NCI-H69 (cell line): ENCODE results near the gene KCNH4.
"Not testable (repeated sequence)": the region's sequence is repeated elsewhere in the genome, so short reads cannot be mapped to it uniquely, and the experiment has no call there.

Source experiments
- DNase-seq: peaks from one replicate; lab custom pipeline; 2025; lab: John Stamatoyannopoulos, UW

Gene KCNH4

GRCh38 chr17:42178817-42179216 lies 2.1 kb downstream of the KCNH4 start:
- DNase-seq: no peak

- no peak for DNase-seq
Observed at GRCh38 chr17:42177684-42178083, 3.3 kb downstream of the KCNH4 start.

- no peak for DNase-seq
Observed at GRCh38 chr17:42174126-42174783, 6.7 kb downstream of the KCNH4 start.

DNA sequence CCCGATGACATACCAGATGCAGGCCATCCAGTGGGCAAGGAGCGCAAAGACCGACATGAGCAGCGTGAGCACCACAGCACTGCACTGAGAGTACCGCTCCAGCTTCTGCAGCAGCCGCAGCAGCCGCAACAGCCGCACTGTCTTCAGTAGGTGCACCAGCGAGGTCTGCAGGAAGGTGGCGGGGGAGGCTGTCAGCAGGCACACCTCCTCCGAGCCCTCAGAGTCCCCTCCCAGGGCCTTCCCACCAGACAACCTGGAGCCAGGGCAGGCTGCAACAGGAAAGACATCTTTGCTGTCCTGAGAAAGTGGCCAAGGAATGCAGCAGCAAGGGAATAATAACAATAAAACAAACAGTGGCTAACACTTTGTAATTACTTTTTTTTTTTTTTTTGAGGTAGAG lies 9.1 kb downstream of the KCNH4 start:
- no peak for DNase-seq

DNA sequence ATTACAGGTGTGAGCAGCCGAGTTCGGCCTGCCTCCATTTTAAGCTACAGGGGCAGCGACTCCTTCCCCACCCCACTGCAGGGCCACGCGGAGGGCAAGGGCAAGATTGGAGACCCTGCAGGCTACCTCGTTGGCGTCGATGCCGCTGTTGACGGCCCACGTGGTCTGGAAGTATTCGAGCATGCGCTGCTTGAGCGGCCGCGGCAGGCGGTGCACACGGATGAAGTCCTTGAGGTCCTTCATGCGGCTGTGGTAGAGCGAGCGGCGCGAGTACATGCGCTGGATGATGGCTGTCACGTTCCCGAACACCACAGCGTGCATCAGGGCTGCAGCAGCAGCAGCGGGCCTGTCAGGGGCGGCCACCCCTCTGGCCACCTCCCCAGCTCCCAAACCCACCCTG lies 11.6 kb downstream of the KCNH4 start:
- DNase-seq: no peak

- DNase-seq: no peak
Observed at GRCh38 chr17:42167807-42168206, 13.1 kb downstream of the KCNH4 start.

DNA sequence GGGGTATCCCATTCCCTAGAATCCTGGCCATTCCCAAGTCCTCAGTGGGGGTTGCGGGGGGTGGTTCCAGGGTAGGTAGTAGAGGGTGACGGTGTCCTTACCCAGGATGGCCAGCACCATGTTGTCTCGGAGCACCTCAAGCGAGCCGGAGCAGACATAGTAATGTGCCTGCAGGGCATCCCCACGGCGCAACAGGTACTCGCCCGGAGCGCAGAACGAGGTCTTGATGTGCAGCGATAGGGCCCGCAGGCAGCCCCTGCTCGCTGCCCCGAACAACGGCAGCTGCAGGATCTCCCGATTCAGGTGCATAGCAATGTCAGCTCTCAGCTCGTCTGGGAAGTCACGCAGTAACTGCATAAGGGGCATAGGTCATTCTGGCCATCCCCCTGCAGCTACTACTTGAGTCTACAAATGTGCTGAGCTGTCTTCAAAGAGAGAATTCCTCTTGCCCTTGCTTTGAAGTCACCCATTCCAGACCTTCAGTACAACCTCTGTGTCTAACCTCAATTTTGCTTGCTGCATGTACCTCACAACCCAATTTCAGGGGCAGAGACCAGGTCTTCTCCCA lies 14.7 kb downstream of the KCNH4 start:
- DNase-seq: no peak

- no peak for DNase-seq
Observed at GRCh38 chr17:42165751-42166150, 15.2 kb downstream of the KCNH4 start.

GRCh38 chr17:42163696-42164407 lies 17.1 kb downstream of the KCNH4 start:
- DNase-seq: no peak

DNA sequence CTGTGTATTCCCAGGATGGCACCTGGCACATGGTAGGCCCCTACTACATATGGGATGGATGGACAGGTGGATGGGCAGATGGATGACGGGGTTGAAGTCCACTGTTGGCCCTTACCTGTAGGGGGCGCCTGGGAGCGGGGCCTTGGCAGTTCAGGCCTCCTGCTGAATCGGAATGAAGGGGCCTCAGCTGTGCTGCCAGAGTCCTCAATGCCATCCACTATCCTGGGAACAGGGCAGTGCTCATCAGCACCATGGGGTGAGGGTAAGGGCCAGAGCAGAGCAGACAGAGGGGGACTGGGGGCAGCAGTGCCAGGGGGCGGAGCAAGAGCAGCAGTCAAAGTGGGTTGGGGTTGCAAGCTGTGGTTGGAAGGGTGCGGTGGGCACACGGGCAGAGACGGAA lies 17.8 kb downstream of the KCNH4 start:
- peak; percentile 48 for DNase-seq

- DNase-seq: no peak
Observed at GRCh38 chr17:42160531-42160910, 20.4 kb downstream of the KCNH4 start.

DNA sequence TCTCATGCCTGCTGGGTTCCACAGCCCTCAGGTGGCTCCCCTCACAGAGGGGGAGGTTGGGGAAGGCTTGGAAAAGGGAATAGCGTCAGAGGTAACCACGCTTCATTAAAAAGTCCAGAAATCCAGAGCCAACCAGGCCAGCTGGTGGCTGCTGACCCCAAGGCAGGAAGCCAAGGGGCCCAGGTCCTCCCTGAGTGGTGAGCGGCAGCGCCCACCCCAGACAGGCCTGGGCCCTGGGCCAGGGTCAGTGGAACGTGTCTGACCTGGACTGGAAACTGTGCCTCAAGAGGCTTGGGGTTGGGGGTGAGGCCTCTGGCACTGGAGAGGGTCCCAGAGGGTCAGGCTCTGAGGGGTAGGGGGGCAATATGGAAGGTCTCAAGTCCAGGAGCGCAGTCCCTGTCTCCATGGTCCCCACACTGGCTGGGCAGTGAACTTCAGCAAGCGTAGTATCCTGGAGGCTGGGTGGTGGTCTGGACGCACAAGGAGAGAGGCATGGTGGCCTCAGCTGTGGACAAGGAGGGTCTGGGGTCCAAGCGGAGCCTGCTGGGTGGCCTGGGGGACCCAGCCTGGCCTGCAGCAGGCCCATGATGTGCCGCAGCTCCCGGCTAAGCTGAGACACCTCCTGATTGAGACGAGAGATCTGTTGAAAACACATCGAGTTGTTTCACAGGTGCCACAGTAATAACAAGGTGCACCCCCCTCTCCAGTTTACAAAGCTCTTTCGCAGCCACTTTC lies 21.0 kb downstream of the KCNH4 start:
- no peak for DNase-seq

DNA sequence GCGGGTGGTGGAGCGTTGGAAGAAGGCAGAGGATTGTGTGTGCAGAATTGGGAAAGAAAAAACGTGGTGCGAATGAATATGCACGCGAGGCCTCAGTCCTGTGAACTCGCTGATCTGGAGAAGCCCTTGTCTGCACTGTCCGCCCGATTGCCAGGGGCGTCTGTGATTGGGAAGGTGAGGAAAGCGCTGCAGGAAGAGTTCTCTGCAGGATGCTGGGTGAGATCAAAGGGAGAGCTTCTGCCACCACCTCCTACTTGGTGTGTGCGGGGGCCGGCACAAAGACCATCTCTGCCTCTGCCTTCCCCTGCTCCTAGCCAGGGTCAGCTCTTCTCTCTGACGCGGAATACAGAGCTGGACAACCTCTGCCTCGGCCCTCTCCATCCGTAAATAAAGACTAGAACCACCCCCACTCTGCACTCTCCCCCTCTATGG lies 25.3 kb downstream of the KCNH4 start:
- peak; percentile 75 for DNase-seq

DNA sequence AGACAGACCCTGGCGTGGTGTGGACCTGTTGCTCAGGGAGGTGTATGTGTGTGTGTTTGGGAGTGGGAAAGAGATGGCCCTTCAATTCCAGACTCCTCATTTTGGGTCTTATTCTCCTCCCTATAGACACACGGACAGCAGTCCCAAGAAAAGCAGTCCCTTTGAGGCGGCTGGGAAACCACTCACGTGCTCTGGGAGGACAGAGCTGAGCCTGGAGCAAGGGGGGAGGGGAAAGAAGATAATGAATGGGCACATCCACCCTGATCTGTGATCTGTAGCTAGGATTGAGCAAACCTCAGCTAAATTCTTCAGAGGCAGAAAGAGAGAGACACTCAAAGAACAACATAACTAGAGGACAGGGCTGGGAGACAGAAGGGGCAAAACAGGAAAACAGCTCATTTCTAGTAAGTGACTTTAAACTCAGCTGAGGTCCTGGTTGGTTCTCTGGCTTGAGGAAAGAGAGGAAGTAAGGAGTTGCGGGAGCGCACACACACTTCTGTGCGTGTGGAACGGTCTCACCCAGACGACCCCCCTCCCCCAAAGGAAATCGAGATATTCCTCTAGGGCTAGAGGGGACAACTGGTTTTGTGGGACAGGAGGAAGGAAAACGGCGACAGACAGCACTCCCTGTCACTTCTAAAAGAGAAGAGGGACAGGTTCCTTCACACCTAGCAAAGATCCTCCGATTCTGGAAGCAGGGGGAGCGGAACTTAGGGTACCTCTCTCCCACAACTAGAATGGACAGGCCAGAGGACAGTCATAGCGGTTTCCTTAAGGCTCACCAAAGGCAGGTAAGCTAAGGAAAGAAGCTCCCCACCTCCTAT lies 26.8 kb downstream of the KCNH4 start:
- peak; percentile 54 for DNase-seq

- no peak for DNase-seq
Observed at GRCh38 chr17:42146911-42147607, 33.9 kb downstream of the KCNH4 start.

DNA sequence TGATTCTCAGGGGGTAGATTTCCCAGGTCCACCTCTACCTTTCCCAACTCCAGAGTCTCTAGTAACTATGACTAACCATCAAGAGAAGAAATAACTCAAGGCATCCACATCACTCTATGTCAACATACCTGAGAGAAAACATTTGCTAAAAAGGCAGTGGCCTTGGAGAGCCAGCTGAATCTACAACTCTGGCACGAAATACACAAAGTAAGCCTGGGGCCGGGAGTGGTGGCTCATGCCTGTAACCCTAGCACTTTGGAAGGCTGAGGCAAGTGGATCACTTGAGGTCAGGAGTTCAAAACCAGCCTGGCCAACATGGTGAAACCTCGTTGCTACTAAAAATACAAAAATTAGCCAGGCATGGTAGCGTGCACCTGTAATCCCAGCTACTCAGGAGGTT lies 37.8 kb downstream of the KCNH4 start:
- not testable (repeated sequence) for DNase-seq

GRCh38 chr17:42142371-42142896 lies 38.5 kb downstream of the KCNH4 start:
- no peak for DNase-seq

GRCh38 chr17:42141382-42141781 lies 39.6 kb downstream of the KCNH4 start:
- DNase-seq: no peak

DNA sequence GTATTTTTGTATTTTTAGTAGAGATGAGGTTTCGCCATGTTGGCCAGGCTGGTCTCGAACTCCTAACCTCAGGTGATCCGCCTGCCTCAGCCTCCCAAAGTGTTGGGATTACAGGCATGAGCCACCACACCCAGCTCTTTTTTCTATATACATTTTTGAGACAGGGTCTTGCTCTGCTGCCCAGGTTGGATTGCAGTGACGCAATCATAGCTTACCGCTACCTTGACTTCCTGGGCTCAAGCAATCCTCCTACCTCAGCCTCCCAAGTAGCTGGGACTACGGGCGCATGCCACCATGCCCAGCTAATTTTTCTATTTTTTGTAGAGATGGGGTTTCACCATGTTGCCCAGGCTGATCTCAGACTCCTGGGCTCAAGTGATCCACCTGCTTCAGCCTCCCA lies 40.3 kb downstream of the KCNH4 start:
- not testable (repeated sequence) for DNase-seq

GRCh38 chr17:42138749-42139492 lies 42.0 kb downstream of the KCNH4 start:
- DNase-seq: no peak
